Lung (tissue), 16 donors: ENCODE results near the gene RUVBL1. TPM values are rescaled to one million over a fixed set of nuclear protein-coding genes. Genes with fewer than 3 reads are reported as not detected.

Experiments
- ATAC-seq: fragments of 200-7000 bp; cut with Tn5 transposase; one replicate; pipeline ENCODE4 v1.9.1; 2020; ENCODE audit warnings: moderate number of reproducible peaks; ENCODE audit not compliant: insufficient read depth, low FRiP score
- DNase-seq, 3 donors: peaks; one replicate each; pipeline ENCODE4 v3.0.0-alpha.2; 2013 to 2017
- H3K27ac ChIP-seq, 2 donors: one replicate each; pipeline ENCODE4 v1.5.1; 2013; ENCODE audit warnings: mild to moderate bottlenecking in 2 of 2, moderate library complexity in 2 of 2, control low read depth in 1 of 2, inconsistent platforms in 1 of 2, low read depth in 1 of 2, low read length in 1 of 2
- H3K27me3 ChIP-seq, 3 donors: one replicate each; pipeline ENCODE4 v1.5.1; 2013; ENCODE audit warnings: low read length in 2 of 3; ENCODE audit not compliant: control insufficient read depth in 3 of 3, insufficient read depth in 3 of 3
- H3K36me3 ChIP-seq, 4 donors: one replicate each; pipeline ENCODE4 v1.5.1; 2013; ENCODE audit warnings: low read length in 4 of 4, mild to moderate bottlenecking in 1 of 4, moderate library complexity in 1 of 4; ENCODE audit not compliant: control insufficient read depth in 4 of 4, insufficient read depth in 4 of 4
- H3K4me1 ChIP-seq, 5 donors: one replicate each; pipeline ENCODE4 v1.5.1; 2013; ENCODE audit warnings: low read length in 5 of 5, mild to moderate bottlenecking in 2 of 5, moderate library complexity in 1 of 5; ENCODE audit not compliant: control insufficient read depth in 5 of 5, insufficient read depth in 5 of 5
- H3K4me3 ChIP-seq: one replicate; pipeline ENCODE4 v1.5.1; 2013; ENCODE audit warnings: mild to moderate bottlenecking, control low read depth, moderate library complexity
- H3K9ac ChIP-seq, 2 donors: one replicate each; pipeline ENCODE4 v1.5.1; 2013; ENCODE audit warnings: low read length in 2 of 2, control low read depth in 1 of 2; ENCODE audit not compliant: insufficient read depth in 1 of 2
- H3K9me3 ChIP-seq, 4 donors: one replicate each; pipeline ENCODE4 v1.5.1; 2013; ENCODE audit warnings: low read length in 3 of 4, mild to moderate bottlenecking in 1 of 4, moderate library complexity in 1 of 4; ENCODE audit not compliant: control insufficient read depth in 4 of 4, insufficient read depth in 3 of 4
- WGBS, 2 donors: extraction: QIAGEN DNeasy Blood & Tissue Kit; methylation state at CpG; one replicate each; pipeline ENCODE4 v1.1.7; 2013; 5-methylcytosine and 5-hydroxymethylcytosine counted together
- long read RNA-seq, 5 donors: transcript quantifications; one replicate each; lab custom pipeline, GENCODE V29; 2026
- polyA plus RNA-seq, 2 donors: library from polyadenylated mRNA; stranded (reverse); fragments of 200-250 nt; gene quantifications; one replicate each; pipeline ENCODE4 v1.2.1, GENCODE V29; 2013
- total RNA-seq, 2 donors: library from RNA; depleted of rRNA in 1 of 2; stranded (reverse); fragments of >200 nt in 1 of 2; gene quantifications; one replicate each; pipeline ENCODE4 v1.2.1, GENCODE V29; 2014 to 2021
- TF ChIP-seq, protein P1 (sequence below): IDR thresholded peaks from 2 replicates; pipeline ENCODE4 v1.5.1; 2012; ENCODE audit warnings: mild to moderate bottlenecking; ENCODE audit errors: control extremely low read depth, extremely low read depth
- donor health status: control.
- donor health status: control.
- donor health status: Bipolar disorder and iron deficiency.
- donor health status: healthy.
- donor health status: DM: yes; HTN: yes; CAD: no.

The RUVBL1 gene
- total RNA-seq (10 to 100 TPM; 39.6 to 43.9 TPM), polyA plus RNA-seq (10 to 100 TPM; 26.6 to 53.7 TPM)
- long read RNA-seq, donor 1, full-length matches to known transcripts, result 20 of 36 reads
- long read RNA-seq, donor 1, partial matches to known transcripts, result 16 of 36 reads
- long read RNA-seq, donor 1, other reads (novel, unspliced or antisense), result 0 of 36 reads
- long read RNA-seq, donor 2, full-length matches to known transcripts, result 6 of 6 reads
- long read RNA-seq, donor 2, partial matches to known transcripts, result 0 of 6 reads
- long read RNA-seq, donor 2, other reads (novel, unspliced or antisense), result 0 of 6 reads
- long read RNA-seq, donor 3, full-length matches to known transcripts, result 8 of 8 reads
- long read RNA-seq, donor 3, partial matches to known transcripts, result 0 of 8 reads
- long read RNA-seq, donor 3, other reads (novel, unspliced or antisense), result 0 of 8 reads
- long read RNA-seq, donor 4, full-length matches to known transcripts, result 10 of 17 reads
- long read RNA-seq, donor 4, partial matches to known transcripts, result 7 of 17 reads
- long read RNA-seq, donor 4, other reads (novel, unspliced or antisense), result 0 of 17 reads
- long read RNA-seq, donor 5, full-length matches to known transcripts, result 18 of 23 reads
- long read RNA-seq, donor 5, partial matches to known transcripts, result 5 of 23 reads
- long read RNA-seq, donor 5, other reads (novel, unspliced or antisense), result 0 of 23 reads

DNA sequence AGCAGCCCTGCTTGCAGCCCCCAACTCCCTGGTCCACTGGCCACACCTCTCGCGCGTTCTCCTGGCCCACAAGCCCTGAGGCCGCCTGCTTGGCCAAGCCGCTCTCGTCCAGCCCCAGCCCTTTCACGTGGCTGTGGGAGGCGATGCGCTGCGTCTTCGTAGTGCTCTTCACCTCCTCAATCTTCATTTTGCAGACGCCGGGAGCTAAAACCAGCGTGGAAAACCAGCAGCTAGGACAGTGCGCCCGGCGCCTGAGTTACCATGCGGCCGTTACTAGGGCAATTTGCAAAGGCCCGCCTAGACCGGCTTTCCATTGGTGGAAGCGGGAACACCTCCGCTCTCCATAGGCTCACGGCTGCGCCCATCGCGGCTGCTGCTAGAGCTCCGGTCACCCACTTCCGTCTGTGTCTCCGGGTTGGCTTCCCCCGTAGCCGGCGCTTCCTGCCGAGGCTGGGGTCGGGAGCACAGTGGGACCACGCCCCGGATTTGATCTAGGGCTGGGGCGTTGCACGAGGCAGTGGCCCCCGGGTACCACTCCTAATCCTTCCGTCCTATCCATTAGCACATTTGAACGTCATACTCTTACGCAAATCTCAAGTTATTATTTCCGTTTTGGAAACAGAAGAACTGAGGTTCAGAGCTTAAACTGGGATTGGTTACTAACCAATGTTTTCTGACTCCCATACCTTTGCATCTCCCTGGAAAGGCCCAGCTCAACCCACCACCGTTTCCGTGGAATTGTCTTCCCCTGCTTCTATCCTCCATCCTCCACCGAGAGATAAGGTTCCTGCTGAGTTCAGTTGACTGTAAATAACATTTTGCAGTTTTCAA, at the start of gene RUVBL1:
TSS of gene RUVBL1 (minus strand) at position 275 of the 831 bp plus-strand sequence. CDS start at position 187, 88 bp downstream.
- Histone ChIP-seq H3K4me3 (peak within 1 kb of the TSS; percentile 95), H3K9me3 (no peaks in the 10 kb centered on the region), H3K36me3 (no peaks in the 10 kb centered on the region), H3K4me1 (peaks cover 0 to 12% (median 4%) of the 10 kb centered on the region in 5 donors), H3K27me3 (peaks cover 0 to 3% (median 0%) of the 10 kb centered on the region in 3 donors), H3K9ac (peak within 1 kb of the TSS; percentile 68 to 85), H3K27ac (peak within 1 kb of the TSS; percentile 79 to 91)
- peak; percentile 100 for ATAC-seq
- peak; percentile 98 to 99 (median 98) for DNase-seq
- WGBS, 2 donors, result 3 to 5% methylated on average over 47 of the region's 47 CpGs
- TF ChIP-seq, protein P1, sequence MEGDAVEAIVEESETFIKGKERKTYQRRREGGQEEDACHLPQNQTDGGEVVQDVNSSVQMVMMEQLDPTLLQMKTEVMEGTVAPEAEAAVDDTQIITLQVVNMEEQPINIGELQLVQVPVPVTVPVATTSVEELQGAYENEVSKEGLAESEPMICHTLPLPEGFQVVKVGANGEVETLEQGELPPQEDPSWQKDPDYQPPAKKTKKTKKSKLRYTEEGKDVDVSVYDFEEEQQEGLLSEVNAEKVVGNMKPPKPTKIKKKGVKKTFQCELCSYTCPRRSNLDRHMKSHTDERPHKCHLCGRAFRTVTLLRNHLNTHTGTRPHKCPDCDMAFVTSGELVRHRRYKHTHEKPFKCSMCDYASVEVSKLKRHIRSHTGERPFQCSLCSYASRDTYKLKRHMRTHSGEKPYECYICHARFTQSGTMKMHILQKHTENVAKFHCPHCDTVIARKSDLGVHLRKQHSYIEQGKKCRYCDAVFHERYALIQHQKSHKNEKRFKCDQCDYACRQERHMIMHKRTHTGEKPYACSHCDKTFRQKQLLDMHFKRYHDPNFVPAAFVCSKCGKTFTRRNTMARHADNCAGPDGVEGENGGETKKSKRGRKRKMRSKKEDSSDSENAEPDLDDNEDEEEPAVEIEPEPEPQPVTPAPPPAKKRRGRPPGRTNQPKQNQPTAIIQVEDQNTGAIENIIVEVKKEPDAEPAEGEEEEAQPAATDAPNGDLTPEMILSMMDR, result no peak

DNA sequence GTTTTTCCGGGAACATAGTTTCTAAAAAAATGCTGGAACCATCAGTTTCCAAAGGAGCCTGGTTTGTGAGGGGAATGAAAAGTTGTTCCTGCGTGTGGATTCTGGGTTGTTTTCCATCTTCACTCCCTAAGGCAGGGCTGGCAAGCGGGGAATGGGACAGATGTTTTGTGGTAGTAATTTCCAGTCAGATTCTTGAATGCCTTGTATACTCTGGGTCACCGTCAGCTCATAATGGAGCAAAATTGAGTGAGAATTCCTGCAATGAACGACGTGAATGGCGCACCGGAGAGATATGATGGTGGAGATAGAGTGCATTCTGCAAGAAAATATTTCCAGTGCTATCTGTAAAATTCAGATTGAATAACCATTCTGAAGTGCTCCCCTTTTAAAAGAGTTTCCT, 49.6 kb upstream of the RUVBL1 start:
- Histone ChIP-seq H3K9ac (no peak overlapping the region), H3K27me3 (no peaks in the 10 kb centered on the region), H3K4me3 (no peak overlapping the region), H3K4me1 (peaks cover under 1 to 75% (median 21%) of the 10 kb centered on the region in 5 donors), H3K36me3 (no peaks in the 10 kb centered on the region), H3K9me3 (peaks cover 0 to 2% (median 0%) of the 10 kb centered on the region in 4 donors), H3K27ac (no peak overlapping the region)
- ATAC-seq (no peak), DNase-seq (peak; percentile 73 to 88 (median 87))
- TF ChIP-seq, protein P1, result no peak
- WGBS, 2 donors, result 88 to 93% methylated on average over 8 of the region's 8 CpGs

DNA sequence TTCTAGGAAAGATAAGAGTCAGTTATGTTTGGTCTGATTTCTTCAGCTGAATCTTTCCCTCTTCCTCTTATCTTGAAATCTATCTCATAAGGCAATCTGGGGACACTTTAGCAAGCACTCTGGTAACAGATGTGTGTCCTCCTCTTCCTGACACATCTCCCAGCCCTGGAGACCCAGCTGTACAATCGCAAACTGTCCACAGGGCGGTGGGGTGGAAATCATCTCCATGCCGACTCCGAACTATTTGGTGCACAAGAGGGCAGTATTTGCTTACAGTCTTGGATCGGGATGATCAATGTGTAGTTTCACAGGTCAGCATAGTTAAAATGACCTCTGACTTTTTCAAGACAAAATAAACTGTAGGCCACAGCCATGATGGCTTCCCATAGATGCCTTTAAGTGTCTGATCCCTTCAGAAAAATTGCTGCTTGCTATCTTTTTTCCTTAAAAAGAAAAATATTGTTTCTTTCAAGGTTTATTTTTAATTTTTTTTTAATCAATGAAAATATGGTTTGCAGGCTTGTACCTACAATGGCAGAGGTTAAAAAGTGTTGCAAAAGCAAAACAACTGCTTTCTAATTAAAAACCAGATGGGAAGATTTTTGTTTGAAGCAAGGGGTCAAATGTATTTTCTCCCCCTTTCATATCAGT, 47.4 kb upstream of the RUVBL1 start:
- Histone ChIP-seq H3K9me3 (peaks cover 0 to 2% (median 0%) of the 10 kb centered on the region in 4 donors), H3K36me3 (no peaks in the 10 kb centered on the region), H3K4me1 (peaks cover 3 to 69% (median 30%) of the 10 kb centered on the region in 5 donors), H3K27me3 (no peaks in the 10 kb centered on the region), H3K4me3 (no peak overlapping the region), H3K9ac (peak overlapping the region in 1 of 2 donors; percentile 57), H3K27ac (no peak overlapping the region)
- 14 to 31% methylated on average over 5 of the region's 5 CpGs for whole genome bisulfite sequencing, 2 donors
- DNase-seq (peak; percentile 84 to 91 (median 91)), ATAC-seq (no peak)
- TF ChIP-seq, protein P1, result peak; percentile 54
